Fibroblast of mammary gland (primary cell): ENCODE results near the gene RIBC1.

Source experiments
- DNase-seq: peaks from one replicate; pipeline ENCODE4 v3.0.0-alpha.2; 2010; ENCODE audit warnings: low read depth
- H3K4me3 ChIP-seq: 2 replicates; pipeline ENCODE4 v1.5.1; 2011; ENCODE audit warnings: low read depth, mild to moderate bottlenecking, low read length, moderate library complexity; ENCODE audit not compliant: control insufficient read depth
- CTCF ChIP-seq: conservative IDR thresholded peaks from 2 replicates; pipeline ENCODE4 v1.5.1; 2011; ENCODE audit warnings: low read depth, low read length, inconsistent platforms; ENCODE audit not compliant: control insufficient read depth, insufficient read depth

RIBC1 gene

GRCh38 chrX:53479301-53479700, 56.6 kb downstream of the RIBC1 start:
- no peak for DNase-seq
- no peak for TF ChIP-seq CTCF
- H3K4me3 ChIP-seq = no peak overlapping the region
